ENCODE data around the gene ARMC3. TPM values are rescaled to one million over a fixed set of nuclear protein-coding genes. Genes with fewer than 3 reads are reported as not detected.

Gene ARMC3
- total and polyA plus RNA-seq, 4 donors = 0.05 TPM; not detected in 3

- Histone ChIP-seq H3K36me3 (ENCODE audit: control insufficient read depth in 4 of 4, insufficient read depth in 3 of 4, low read depth in 1 of 4, low read length in 3 of 4) (no peaks in the 10 kb centered on the region), H3K4me3 (ENCODE audit: low read depth in 1 of 3, low read length in 3 of 3) (no peak overlapping the region), H3K27ac (ENCODE audit: low read depth in 1 of 2, low read length in 2 of 2) (no peak overlapping the region), H3K27me3 (ENCODE audit: control insufficient read depth in 4 of 4, insufficient read depth in 4 of 4, low read length in 3 of 4) (no peaks in the 10 kb centered on the region), H3K9me3 (ENCODE audit: control insufficient read depth in 4 of 4, low read length in 3 of 4) (no peaks in the 10 kb centered on the region), H3K9ac (ENCODE audit: low read depth in 1 of 2, low read length in 2 of 2) (no peak overlapping the region), H3K4me1 (ENCODE audit: control insufficient read depth in 4 of 4, insufficient read depth in 4 of 4, low read length in 3 of 4) (no peaks in the 10 kb centered on the region)
- no peak for DNase-seq (ENCODE audit: low spot score)
- 48% methylated on average over 7 of the region's 7 CpGs for WGBS
- no peak for TF ChIP-seq ZBTB33 (IDR thresholded peaks at IDR 0.05)
Observed at GRCh38 chr10:23055424-23056185, 127.8 kb downstream of the ARMC3 start.

DNA sequence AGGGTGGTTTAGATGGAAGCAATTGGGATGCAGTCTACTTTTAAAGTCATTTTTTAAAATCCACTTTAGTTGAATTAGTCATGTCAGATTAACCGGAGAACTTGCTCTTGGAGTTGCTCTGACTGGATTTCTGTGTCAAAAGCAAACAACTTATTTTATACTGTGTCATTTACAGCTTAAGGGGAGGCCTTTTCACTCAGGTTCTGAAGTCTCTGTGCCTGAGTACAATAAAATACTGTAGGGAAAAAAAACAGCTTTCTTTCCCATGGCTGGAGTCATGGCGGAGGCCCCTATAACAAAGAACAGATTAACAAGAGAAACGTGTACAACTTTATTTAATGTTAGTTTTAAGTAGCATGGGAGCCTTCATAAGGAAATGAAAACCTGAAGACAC is 128.3 kb downstream of the ARMC3 start:
- no peaks in the 10 kb centered on the region for H3K4me1 ChIP-seq (ENCODE audit: control insufficient read depth in 4 of 4, insufficient read depth in 4 of 4, low read length in 3 of 4)
- no peak for TF ChIP-seq GABPA (IDR thresholded peaks at IDR 0.05 in 1 of 2, conservative IDR thresholded peaks at IDR 0.05 in 1 of 2)
- no peak overlapping the region for H3K9ac ChIP-seq (ENCODE audit: low read depth in 1 of 2, low read length in 2 of 2)
- WGBS = 75% methylated on average over 3 of the region's 3 CpGs
- no peaks in the 10 kb centered on the region for H3K36me3 ChIP-seq (ENCODE audit: control insufficient read depth in 4 of 4, insufficient read depth in 3 of 4, low read depth in 1 of 4, low read length in 3 of 4)
- H3K27ac ChIP-seq (ENCODE audit: low read depth in 1 of 2, low read length in 2 of 2) = no peak overlapping the region
- H3K27me3 ChIP-seq (ENCODE audit: control insufficient read depth in 4 of 4, insufficient read depth in 4 of 4, low read length in 3 of 4) = no peaks in the 10 kb centered on the region
- H3K9me3 ChIP-seq (ENCODE audit: control insufficient read depth in 4 of 4, low read length in 3 of 4) = no peaks in the 10 kb centered on the region
- H3K4me3 ChIP-seq (ENCODE audit: low read depth in 1 of 3, low read length in 3 of 3) = no peak overlapping the region
- no peak for DNase-seq (ENCODE audit: low spot score)

- WGBS = 65% methylated on average over 3 of the region's 3 CpGs
- no peak for DNase-seq (ENCODE audit: low spot score)
- Histone ChIP-seq H3K9ac (ENCODE audit: low read depth in 1 of 2, low read length in 2 of 2) (no peak overlapping the region), H3K27ac (ENCODE audit: low read depth in 1 of 2, low read length in 2 of 2) (no peak overlapping the region), H3K36me3 (ENCODE audit: control insufficient read depth in 4 of 4, insufficient read depth in 3 of 4, low read depth in 1 of 4, low read length in 3 of 4) (no peaks in the 10 kb centered on the region), H3K27me3 (ENCODE audit: control insufficient read depth in 4 of 4, insufficient read depth in 4 of 4, low read length in 3 of 4) (no peaks in the 10 kb centered on the region), H3K4me3 (ENCODE audit: low read depth in 1 of 3, low read length in 3 of 3) (no peak overlapping the region), H3K4me1 (ENCODE audit: control insufficient read depth in 4 of 4, insufficient read depth in 4 of 4, low read length in 3 of 4) (no peaks in the 10 kb centered on the region), H3K9me3 (ENCODE audit: control insufficient read depth in 4 of 4, low read length in 3 of 4) (no peaks in the 10 kb centered on the region)
- TF ChIP-seq YY1 (IDR thresholded peaks at IDR 0.05) (no peak), ZBTB33 (IDR thresholded peaks at IDR 0.05) (no peak), MAX (IDR thresholded peaks at IDR 0.05) (no peak), NR2F2 (IDR thresholded peaks at IDR 0.05) (no peak), RAD21 (IDR thresholded peaks at IDR 0.05) (no peak), ATF3 (IDR thresholded peaks at IDR 0.05) (no peak), HNF4G (IDR thresholded peaks at IDR 0.05) (no peak), FOXA2 (IDR thresholded peaks at IDR 0.05) (no peak), SP1 (IDR thresholded peaks at IDR 0.05) (no peak), TAF1 (conservative IDR thresholded peaks at IDR 0.05) (no peak), HNF4A (conservative IDR thresholded peaks at IDR 0.05) (no peak), GABPA (IDR thresholded peaks at IDR 0.05 in 1 of 2, conservative IDR thresholded peaks at IDR 0.05 in 1 of 2) (no peak), FOXA1 (IDR thresholded peaks at IDR 0.05) (no peak)
- TF ChIP-seq, protein P1, sequence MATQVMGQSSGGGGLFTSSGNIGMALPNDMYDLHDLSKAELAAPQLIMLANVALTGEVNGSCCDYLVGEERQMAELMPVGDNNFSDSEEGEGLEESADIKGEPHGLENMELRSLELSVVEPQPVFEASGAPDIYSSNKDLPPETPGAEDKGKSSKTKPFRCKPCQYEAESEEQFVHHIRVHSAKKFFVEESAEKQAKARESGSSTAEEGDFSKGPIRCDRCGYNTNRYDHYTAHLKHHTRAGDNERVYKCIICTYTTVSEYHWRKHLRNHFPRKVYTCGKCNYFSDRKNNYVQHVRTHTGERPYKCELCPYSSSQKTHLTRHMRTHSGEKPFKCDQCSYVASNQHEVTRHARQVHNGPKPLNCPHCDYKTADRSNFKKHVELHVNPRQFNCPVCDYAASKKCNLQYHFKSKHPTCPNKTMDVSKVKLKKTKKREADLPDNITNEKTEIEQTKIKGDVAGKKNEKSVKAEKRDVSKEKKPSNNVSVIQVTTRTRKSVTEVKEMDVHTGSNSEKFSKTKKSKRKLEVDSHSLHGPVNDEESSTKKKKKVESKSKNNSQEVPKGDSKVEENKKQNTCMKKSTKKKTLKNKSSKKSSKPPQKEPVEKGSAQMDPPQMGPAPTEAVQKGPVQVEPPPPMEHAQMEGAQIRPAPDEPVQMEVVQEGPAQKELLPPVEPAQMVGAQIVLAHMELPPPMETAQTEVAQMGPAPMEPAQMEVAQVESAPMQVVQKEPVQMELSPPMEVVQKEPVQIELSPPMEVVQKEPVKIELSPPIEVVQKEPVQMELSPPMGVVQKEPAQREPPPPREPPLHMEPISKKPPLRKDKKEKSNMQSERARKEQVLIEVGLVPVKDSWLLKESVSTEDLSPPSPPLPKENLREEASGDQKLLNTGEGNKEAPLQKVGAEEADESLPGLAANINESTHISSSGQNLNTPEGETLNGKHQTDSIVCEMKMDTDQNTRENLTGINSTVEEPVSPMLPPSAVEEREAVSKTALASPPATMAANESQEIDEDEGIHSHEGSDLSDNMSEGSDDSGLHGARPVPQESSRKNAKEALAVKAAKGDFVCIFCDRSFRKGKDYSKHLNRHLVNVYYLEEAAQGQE (IDR thresholded peaks at IDR 0.05) = no peak
- TF ChIP-seq, protein P2, sequence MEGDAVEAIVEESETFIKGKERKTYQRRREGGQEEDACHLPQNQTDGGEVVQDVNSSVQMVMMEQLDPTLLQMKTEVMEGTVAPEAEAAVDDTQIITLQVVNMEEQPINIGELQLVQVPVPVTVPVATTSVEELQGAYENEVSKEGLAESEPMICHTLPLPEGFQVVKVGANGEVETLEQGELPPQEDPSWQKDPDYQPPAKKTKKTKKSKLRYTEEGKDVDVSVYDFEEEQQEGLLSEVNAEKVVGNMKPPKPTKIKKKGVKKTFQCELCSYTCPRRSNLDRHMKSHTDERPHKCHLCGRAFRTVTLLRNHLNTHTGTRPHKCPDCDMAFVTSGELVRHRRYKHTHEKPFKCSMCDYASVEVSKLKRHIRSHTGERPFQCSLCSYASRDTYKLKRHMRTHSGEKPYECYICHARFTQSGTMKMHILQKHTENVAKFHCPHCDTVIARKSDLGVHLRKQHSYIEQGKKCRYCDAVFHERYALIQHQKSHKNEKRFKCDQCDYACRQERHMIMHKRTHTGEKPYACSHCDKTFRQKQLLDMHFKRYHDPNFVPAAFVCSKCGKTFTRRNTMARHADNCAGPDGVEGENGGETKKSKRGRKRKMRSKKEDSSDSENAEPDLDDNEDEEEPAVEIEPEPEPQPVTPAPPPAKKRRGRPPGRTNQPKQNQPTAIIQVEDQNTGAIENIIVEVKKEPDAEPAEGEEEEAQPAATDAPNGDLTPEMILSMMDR (IDR thresholded peaks at IDR 0.05; ENCODE audit: low read depth, low read length, missing input control) = no peak
Observed at GRCh38 chr10:23058366-23058765, 130.5 kb downstream of the ARMC3 start.

All from liver (tissue), 9 donors.